Left kidney (tissue), 2 donors: ENCODE results near the gene OPRD1. TPM values are rescaled to one million over a fixed set of nuclear protein-coding genes. Genes with fewer than 3 reads are reported as not detected.
A peak's percentile ranks its signal among the peaks of the same experiment; 100 is the strongest.

Experiments
- DNase-seq: peaks from one replicate; pipeline ENCODE4 v3.0.0-alpha.2; 2013
- polyA plus RNA-seq: library from polyadenylated mRNA; unstranded; fragments of 120-200 nt; gene quantifications from one replicate; pipeline ENCODE4 v1.2.1, GENCODE V29; 2013; ENCODE audit not compliant: insufficient read length

The OPRD1 gene
- polyA plus RNA-seq, 1 donor = 0.52 TPM

DNA sequence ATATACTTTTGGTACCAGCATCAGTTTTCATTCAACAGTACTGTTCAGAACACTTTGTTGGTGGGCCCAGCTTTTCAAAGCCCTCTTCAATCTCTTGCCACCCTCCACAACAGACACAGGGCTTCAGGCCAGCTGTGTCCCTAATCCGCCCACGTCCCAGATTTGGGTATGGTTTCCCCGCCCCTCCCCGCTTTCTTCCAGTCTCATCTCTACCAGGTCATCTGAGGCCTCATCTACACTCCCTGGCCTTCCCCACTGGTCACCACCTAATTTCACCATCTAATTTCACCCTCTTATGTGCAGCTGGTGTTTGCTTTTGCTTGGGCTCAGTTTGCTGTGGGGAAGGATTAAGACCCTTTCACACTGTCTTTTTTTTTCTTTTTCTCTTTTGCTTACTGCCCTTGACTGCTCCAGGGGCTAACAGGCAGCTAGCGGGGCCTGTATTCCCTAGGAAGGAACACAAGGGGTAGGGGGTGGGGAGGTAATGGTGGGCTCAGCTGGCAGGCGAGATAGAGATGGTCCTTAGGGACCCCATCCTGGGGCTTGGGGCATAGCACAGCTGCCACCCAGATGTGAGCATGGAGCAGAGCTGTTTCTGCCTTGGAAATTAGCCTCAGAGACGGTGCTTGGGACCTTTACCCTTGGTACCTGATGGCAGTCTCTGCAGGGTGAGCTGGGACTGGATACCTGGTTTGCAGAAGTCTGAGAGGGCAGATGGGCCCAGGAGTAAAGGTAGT, 98.6 kb downstream of the OPRD1 start:
- no peak for DNase-seq

- no peak for DNase-seq
Measured at GRCh38 chr1:28913786-28914227, 101.8 kb downstream of the OPRD1 start.

GRCh38 chr1:28914228-28915030, 102.5 kb downstream of the OPRD1 start, which contains the start of gene EPB41:
Gene EPB41 (plus strand): TSS chr1:28914569. CDS start chr1:28987438, 72,869 bp downstream.
- peak; percentile 96 for DNase-seq

GRCh38 chr1:28915031-28915895, 103.3 kb downstream of the OPRD1 start:
- DNase-seq = peak; percentile 42

DNA sequence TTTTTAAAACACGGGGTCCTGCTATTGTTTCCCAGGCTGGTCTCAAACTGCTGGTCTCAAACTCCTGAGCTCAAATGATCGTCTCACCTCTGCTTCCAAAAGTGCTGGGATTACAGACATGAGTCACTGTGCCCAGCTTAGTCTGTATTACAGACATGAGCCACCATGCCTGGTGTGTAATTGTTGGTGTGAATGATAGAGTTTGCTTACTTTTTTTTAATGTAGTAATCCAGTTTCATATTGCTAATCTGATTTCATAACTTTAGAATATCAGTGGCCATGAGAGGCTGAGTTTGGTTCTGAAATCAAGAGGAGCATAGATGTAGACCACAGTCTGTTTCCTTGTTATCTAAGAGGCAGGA, 105.8 kb downstream of the OPRD1 start:
- DNase-seq = no peak

Other genes with a start within 250 kb of the OPRD1 start
- gene RAB42, start 219.9 kb upstream of the OPRD1 start, polyA plus RNA-seq = 2.0 TPM
- 28.4 TPM for gene TAF12, start 169.1 kb upstream of the OPRD1 start, polyA plus RNA-seq
- not detected for gene RNU11, start 163.6 kb upstream of the OPRD1 start, polyA plus RNA-seq
- 20.6 TPM for gene GMEB1, start 143.4 kb upstream of the OPRD1 start, polyA plus RNA-seq
- 104 TPM for gene YTHDF2, start 75.2 kb upstream of the OPRD1 start, polyA plus RNA-seq
- 70.6 TPM for gene EPB41, start 102.4 kb downstream of the OPRD1 start, polyA plus RNA-seq